Lung (tissue), 12 donors: ENCODE data around the gene CXXC4. TPM values are rescaled to one million over a fixed set of nuclear protein-coding genes. Genes with fewer than 3 reads are reported as not detected.

Experiments used
- ATAC-seq: fragments of 200-7000 bp; cut with Tn5 transposase; one replicate; pipeline ENCODE4 v1.9.1; 2020; ENCODE audit warnings: moderate number of reproducible peaks; ENCODE audit not compliant: insufficient read depth, low FRiP score
- DNase-seq, 3 donors: peaks; one replicate each; pipeline ENCODE4 v3.0.0-alpha.2; 2013 to 2017
- H3K27ac ChIP-seq, 2 donors: one replicate each; pipeline ENCODE4 v1.5.1; 2013; ENCODE audit warnings: mild to moderate bottlenecking in 2 of 2, moderate library complexity in 2 of 2, control low read depth in 1 of 2, inconsistent platforms in 1 of 2, low read depth in 1 of 2, low read length in 1 of 2
- H3K27me3 ChIP-seq, 3 donors: one replicate each; pipeline ENCODE4 v1.5.1; 2013; ENCODE audit warnings: low read length in 2 of 3; ENCODE audit not compliant: control insufficient read depth in 3 of 3, insufficient read depth in 3 of 3
- H3K36me3 ChIP-seq, 4 donors: one replicate each; pipeline ENCODE4 v1.5.1; 2013; ENCODE audit warnings: low read length in 4 of 4, mild to moderate bottlenecking in 1 of 4, moderate library complexity in 1 of 4; ENCODE audit not compliant: control insufficient read depth in 4 of 4, insufficient read depth in 4 of 4
- H3K4me1 ChIP-seq, 5 donors: one replicate each; pipeline ENCODE4 v1.5.1; 2013; ENCODE audit warnings: low read length in 5 of 5, mild to moderate bottlenecking in 2 of 5, moderate library complexity in 1 of 5; ENCODE audit not compliant: control insufficient read depth in 5 of 5, insufficient read depth in 5 of 5
- H3K4me3 ChIP-seq: one replicate; pipeline ENCODE4 v1.5.1; 2013; ENCODE audit warnings: mild to moderate bottlenecking, control low read depth, moderate library complexity
- H3K9ac ChIP-seq, 2 donors: one replicate each; pipeline ENCODE4 v1.5.1; 2013; ENCODE audit warnings: low read length in 2 of 2, control low read depth in 1 of 2; ENCODE audit not compliant: insufficient read depth in 1 of 2
- H3K9me3 ChIP-seq, 4 donors: one replicate each; pipeline ENCODE4 v1.5.1; 2013; ENCODE audit warnings: low read length in 3 of 4, mild to moderate bottlenecking in 1 of 4, moderate library complexity in 1 of 4; ENCODE audit not compliant: control insufficient read depth in 4 of 4, insufficient read depth in 3 of 4
- WGBS, 2 donors: extraction: QIAGEN DNeasy Blood & Tissue Kit; methylation state at CpG; one replicate each; pipeline ENCODE4 v1.1.7; 2013; 5-methylcytosine and 5-hydroxymethylcytosine counted together
- polyA plus RNA-seq, 2 donors: library from polyadenylated mRNA; stranded (reverse); fragments of 200-250 nt; gene quantifications; one replicate each; pipeline ENCODE4 v1.2.1, GENCODE V29; 2013
- total RNA-seq, 2 donors: library from RNA; depleted of rRNA in 1 of 2; stranded (reverse); fragments of >200 nt in 1 of 2; gene quantifications; one replicate each; pipeline ENCODE4 v1.2.1, GENCODE V29; 2014 to 2021
- TF ChIP-seq, protein P1 (sequence below): IDR thresholded peaks from 2 replicates; pipeline ENCODE4 v1.5.1; 2012; ENCODE audit warnings: mild to moderate bottlenecking; ENCODE audit errors: control extremely low read depth, extremely low read depth
- donor health status: control.
- donor health status: control.
- donor health status: Bipolar disorder and iron deficiency.
- donor health status: healthy.
- donor health status: DM: yes; HTN: yes; CAD: no.

Gene CXXC4
- total and polyA plus RNA-seq, 4 donors = 0.39 to 6.7 (median 1.3) TPM

DNA sequence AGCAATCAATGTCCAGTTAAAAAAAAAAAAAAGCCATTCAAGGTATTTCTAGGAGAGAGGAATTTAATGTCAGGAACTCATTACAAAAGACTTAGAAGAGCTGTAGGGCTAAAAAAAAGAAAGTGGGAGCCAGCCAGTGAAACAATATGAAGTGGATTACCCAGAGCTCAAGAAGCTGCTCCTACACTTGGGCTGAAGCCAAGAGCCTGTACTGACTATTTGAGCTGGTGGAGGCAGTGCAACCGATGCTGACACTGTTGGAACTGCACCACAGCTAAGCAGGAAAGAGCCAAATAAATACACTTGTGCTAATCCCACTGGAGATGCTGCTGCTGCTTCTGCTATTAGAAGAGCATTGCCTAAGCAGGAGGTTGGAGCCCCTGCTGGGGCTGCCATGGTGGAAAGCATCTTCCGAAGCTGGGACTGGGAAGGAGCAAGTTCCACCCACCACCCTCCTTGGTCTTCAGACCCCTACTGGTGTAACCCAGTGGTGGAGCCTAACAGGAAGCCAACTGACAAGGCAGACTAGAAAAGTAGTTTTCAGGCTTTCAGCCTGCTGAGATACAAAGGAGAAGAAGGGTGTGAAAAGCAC, 65.4 kb downstream of the CXXC4 start:
- 60 to 64% methylated on average over 2 of the region's 2 CpGs for WGBS, 2 donors
- Histone ChIP-seq H3K27me3 (no peaks in the 10 kb centered on the region), H3K36me3 (no peaks in the 10 kb centered on the region), H3K9me3 (peaks cover 0 to 4% (median 2%) of the 10 kb centered on the region in 4 donors), H3K4me3 (no peak overlapping the region), H3K4me1 (peaks cover 0 to 8% (median 0%) of the 10 kb centered on the region in 5 donors), H3K27ac (no peak overlapping the region), H3K9ac (no peak overlapping the region)
- ATAC-seq (no peak), DNase-seq (peak in 2 of 3 donors; percentile 11 to 46)
- TF ChIP-seq, protein P1, sequence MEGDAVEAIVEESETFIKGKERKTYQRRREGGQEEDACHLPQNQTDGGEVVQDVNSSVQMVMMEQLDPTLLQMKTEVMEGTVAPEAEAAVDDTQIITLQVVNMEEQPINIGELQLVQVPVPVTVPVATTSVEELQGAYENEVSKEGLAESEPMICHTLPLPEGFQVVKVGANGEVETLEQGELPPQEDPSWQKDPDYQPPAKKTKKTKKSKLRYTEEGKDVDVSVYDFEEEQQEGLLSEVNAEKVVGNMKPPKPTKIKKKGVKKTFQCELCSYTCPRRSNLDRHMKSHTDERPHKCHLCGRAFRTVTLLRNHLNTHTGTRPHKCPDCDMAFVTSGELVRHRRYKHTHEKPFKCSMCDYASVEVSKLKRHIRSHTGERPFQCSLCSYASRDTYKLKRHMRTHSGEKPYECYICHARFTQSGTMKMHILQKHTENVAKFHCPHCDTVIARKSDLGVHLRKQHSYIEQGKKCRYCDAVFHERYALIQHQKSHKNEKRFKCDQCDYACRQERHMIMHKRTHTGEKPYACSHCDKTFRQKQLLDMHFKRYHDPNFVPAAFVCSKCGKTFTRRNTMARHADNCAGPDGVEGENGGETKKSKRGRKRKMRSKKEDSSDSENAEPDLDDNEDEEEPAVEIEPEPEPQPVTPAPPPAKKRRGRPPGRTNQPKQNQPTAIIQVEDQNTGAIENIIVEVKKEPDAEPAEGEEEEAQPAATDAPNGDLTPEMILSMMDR = no peak

DNA sequence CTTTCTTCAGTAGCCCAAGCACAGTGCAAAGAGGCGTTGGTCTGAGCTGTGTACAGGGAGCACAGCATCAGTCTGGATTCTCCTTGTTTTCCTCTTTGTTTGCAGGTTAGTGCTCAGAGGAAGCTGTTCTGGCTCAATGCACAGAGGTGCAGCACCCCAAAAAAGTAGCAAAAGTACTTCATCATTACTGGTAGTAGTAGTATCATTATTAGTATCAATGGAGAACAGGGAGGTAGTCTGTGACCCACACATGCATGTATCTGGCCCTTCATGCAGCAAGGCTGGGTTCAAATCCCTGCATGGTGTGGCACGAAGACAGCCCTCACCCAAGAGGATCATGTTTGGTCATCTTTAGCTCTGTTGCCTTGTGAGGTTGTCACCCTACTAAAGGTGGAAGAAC, 68.7 kb downstream of the CXXC4 start:
- ATAC-seq (no peak), DNase-seq (no peak)
- Histone ChIP-seq H3K4me1 (peaks cover 0 to 9% (median 0%) of the 10 kb centered on the region in 5 donors), H3K9me3 (peaks cover 0 to 4% (median 2%) of the 10 kb centered on the region in 4 donors), H3K27ac (no peak overlapping the region), H3K27me3 (no peaks in the 10 kb centered on the region), H3K9ac (no peak overlapping the region), H3K36me3 (no peaks in the 10 kb centered on the region), H3K4me3 (no peak overlapping the region)
- WGBS, 2 donors = 85 to 87% methylated on average over 2 of the region's 2 CpGs
- TF ChIP-seq, protein P1 = no peak

DNA sequence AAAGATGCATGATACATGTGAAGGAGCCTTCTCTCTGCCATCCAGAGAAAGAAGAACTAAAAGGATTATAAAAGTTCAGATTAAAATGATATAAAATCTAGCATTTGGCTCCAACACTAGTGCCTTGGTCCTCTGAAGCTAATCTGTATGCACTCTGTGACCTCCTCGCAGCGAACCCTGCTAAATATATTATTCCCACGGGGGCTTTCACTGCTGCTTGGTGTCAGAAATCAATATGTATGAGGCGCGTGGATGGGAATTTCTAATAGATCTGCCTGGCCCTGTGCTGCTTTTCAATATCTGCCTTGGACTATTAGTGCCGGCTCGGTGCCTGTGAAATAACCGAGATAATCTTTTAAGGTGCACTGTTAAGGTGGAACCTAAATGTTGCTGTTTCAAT, 69.7 kb downstream of the CXXC4 start:
- H3K27ac ChIP-seq = no peak overlapping the region
- H3K9ac ChIP-seq = peak overlapping the region; percentile 55 to 60
- no peaks in the 10 kb centered on the region for H3K27me3 ChIP-seq
- peaks cover 0 to 4% (median 2%) of the 10 kb centered on the region in 4 donors for H3K9me3 ChIP-seq
- H3K36me3 ChIP-seq = no peaks in the 10 kb centered on the region
- H3K4me1 ChIP-seq = peaks cover 0 to 11% (median 0%) of the 10 kb centered on the region in 5 donors
- ATAC-seq (no peak), DNase-seq (peak in 1 of 3 donors; percentile 5)
- H3K4me3 ChIP-seq = no peak overlapping the region
- WGBS, 2 donors = 29 to 39% methylated on average over 8 of the region's 8 CpGs
- TF ChIP-seq, protein P1 = no peak
